Endothelial cell of umbilical vein (primary cell): ENCODE measurements around the gene FSTL4. TPM values are rescaled to one million over a fixed set of nuclear protein-coding genes. Genes with fewer than 3 reads are reported as not detected.

ENCODE experiments used
- BruUV-seq: library from RNA; stranded (reverse); fragments of 400-500 nt; replicated peaks from 2 replicates; lab custom pipeline; 2021; lab: Mats Ljungman, UMichigan
- CTCF ChIA-PET: fragments of 300-600, 350-600 bp; sonication (Branson Sonifier 250); formaldehyde crosslinking; loops from one replicate; lab custom pipeline; 2021; ENCODE audit warnings: antibody characterized with exemption, inconsistent platforms; lab: Charles Lee
- POLR2A ChIA-PET: fragments of 300-600, 350-600 bp; sonication (Branson Sonifier 250); formaldehyde crosslinking; loops from one replicate; lab custom pipeline; 2021; ENCODE audit warnings: antibody characterized with exemption, inconsistent platforms; lab: Charles Lee
- DNase-seq: peaks from one replicate; pipeline ENCODE4 v3.0.0-alpha.2; 2011; ENCODE audit warnings: low read depth, low spot score
- FAIRE-seq: peaks from 2 replicates; lab custom pipeline; 2011; peaks lifted over from hg19 to GRCh38; lab: Jason Lieb, UNC
- H2AFZ ChIP-seq: 2 replicates; pipeline ENCODE4 v1.6.0; 2012; ENCODE audit warnings: low read depth, low read length, control low read depth, inconsistent platforms
- H3K27ac ChIP-seq: 2 replicates; pipeline ENCODE4 v1.5.1; 2011; ENCODE audit warnings: low read depth, mild to moderate bottlenecking, control low read depth, low read length, moderate library complexity; ENCODE audit not compliant: insufficient read depth
- H3K27me3 ChIP-seq, 2 experiments: 2 replicates each; pipeline versions ENCODE4 v1.6.0 to v1.6.1; 2011; ENCODE audit warnings: low read length in 2 of 2, mixed read lengths in 1 of 2; ENCODE audit not compliant: control insufficient read depth in 2 of 2, insufficient read depth in 2 of 2
- H3K36me3 ChIP-seq, 2 experiments: 2 replicates in 1 of 2; 3 replicates in 1 of 2; pipeline ENCODE4 v1.5.1; 2011; ENCODE audit warnings: low read length in 2 of 2, mild to moderate bottlenecking in 1 of 2, moderate library complexity in 1 of 2; ENCODE audit not compliant: control insufficient read depth in 2 of 2, insufficient read depth in 2 of 2; ENCODE audit errors: extremely low read depth in 1 of 2
- H3K4me1 ChIP-seq: 3 replicates; pipeline ENCODE4 v1.5.1; 2011; ENCODE audit warnings: mild to moderate bottlenecking, low read length; ENCODE audit not compliant: control insufficient read depth, insufficient read depth; ENCODE audit errors: extremely low read depth
- H3K4me2 ChIP-seq: 2 replicates; pipeline ENCODE4 v1.6.1; 2011; ENCODE audit warnings: low read length, control low read depth, mixed read lengths; ENCODE audit not compliant: insufficient read depth
- H3K4me3 ChIP-seq, 3 experiments: fragments of 200-600 bp in 1 of 3; sonication (generic), shearing (Covaris generic) in 1 of 3; replicated peaks in 1 of 3; 2 replicates each; pipeline ENCODE4 v1.5.1; 2011 to 2016; ENCODE audit warnings: control low read depth in 3 of 3, low read length in 3 of 3, mild to moderate bottlenecking in 2 of 3, inconsistent platforms in 1 of 3, low read depth in 1 of 3, moderate library complexity in 1 of 3; ENCODE audit not compliant: insufficient read depth in 1 of 3
- H3K79me2 ChIP-seq: 2 replicates; pipeline ENCODE4 v1.6.0; 2012; ENCODE audit warnings: low read length, inconsistent platforms; ENCODE audit not compliant: control insufficient read depth, insufficient read depth
- H3K9ac ChIP-seq: replicated peaks from 2 replicates; pipeline ENCODE3; 2011; ENCODE audit warnings: low read length, control low read depth; ENCODE audit not compliant: insufficient read depth; ENCODE audit errors: extremely low read depth
- H3K9me1 ChIP-seq: replicated peaks from 3 replicates; pipeline ENCODE4 v1.6.0; 2011; ENCODE audit warnings: mild to moderate bottlenecking, low read length; ENCODE audit not compliant: control insufficient read depth, insufficient read depth; ENCODE audit errors: extremely low read depth
- H3K9me3 ChIP-seq: replicated peaks from 2 replicates; pipeline ENCODE4 v1.5.1; 2012; ENCODE audit warnings: low read length, inconsistent platforms; ENCODE audit not compliant: control insufficient read depth, insufficient read depth
- H4K20me1 ChIP-seq: replicated peaks from 2 replicates; pipeline ENCODE3; 2011; ENCODE audit warnings: mild to moderate bottlenecking, low read length; ENCODE audit not compliant: control insufficient read depth, insufficient read depth; ENCODE audit errors: extremely low read depth
- EZH2 ChIP-seq: IDR thresholded peaks from 2 replicates; pipeline ENCODE4 v1.6.1; 2012; ENCODE audit warnings: borderline replicate concordance, low read depth, mild to moderate bottlenecking, moderate library complexity, low read length, inconsistent platforms; ENCODE audit not compliant: severe bottlenecking
- FOS ChIP-seq: IDR thresholded peaks from 2 replicates; pipeline ENCODE4 v1.6.1; 2011; ENCODE audit warnings: mild to moderate bottlenecking, low read length, moderate library complexity, borderline replicate concordance; ENCODE audit not compliant: insufficient read depth
- GATA2 ChIP-seq: IDR thresholded peaks from 2 replicates; pipeline ENCODE4 v1.7.0; 2011; ENCODE audit warnings: low read depth, mild to moderate bottlenecking, moderate library complexity, mixed read lengths, low read length; ENCODE audit not compliant: insufficient read length, insufficient read depth
- JUN ChIP-seq: IDR thresholded peaks from 2 replicates; pipeline ENCODE4 v1.6.1; 2011; ENCODE audit warnings: borderline replicate concordance, low read depth; ENCODE audit not compliant: insufficient read length, insufficient read depth
- MAX ChIP-seq: IDR thresholded peaks from 2 replicates; pipeline ENCODE4 v1.6.1; 2011; ENCODE audit not compliant: insufficient read depth, insufficient read length
- MYC ChIP-seq: IDR thresholded peaks from one replicate; pipeline ENCODE4 v1.6.1; 2011; ENCODE audit warnings: mild to moderate bottlenecking, low read depth, low read length
- POLR2A ChIP-seq: IDR thresholded peaks from 2 replicates; pipeline ENCODE4 v1.6.1; 2012; ENCODE audit warnings: low read depth, mild to moderate bottlenecking, control low read depth, low read length
- POLR2AphosphoS5 ChIP-seq: IDR thresholded peaks from 2 replicates; pipeline ENCODE4 v1.6.1; 2012; ENCODE audit warnings: low read depth, mild to moderate bottlenecking, control low read depth, low read length, moderate library complexity; ENCODE audit not compliant: insufficient read depth
- dilution Hi-C: fragments of 300-500 bp; cut with MboI; formaldehyde crosslinking; loops from one replicate; pipeline ENCODE4 v1.15.0; 2019; ENCODE audit warnings: low sequenced_read_pairs; ENCODE audit not compliant: extremely low pct_ligation_motif_present
- intact Hi-C: fragments of 100-400 bp; cut with micrococcal nuclease; formaldehyde crosslinking; loops from one replicate; pipeline ENCODE4 v1.10.0; 2022
- polyA plus RNA-seq, 4 experiments: library from polyadenylated mRNA; depleted of rRNA in 3 of 4; stranded (reverse) in 3 of 4; unstranded in 1 of 4; fragments of >200 nt; gene quantifications; 2 replicates each; pipeline versions ENCODE4 v1.2.1 to v1.2.3, GENCODE V29; 2011 to 2012; ENCODE audit warnings: missing spikeins in 1 of 4
- total RNA-seq: library from RNA; stranded (reverse); gene quantifications from 2 replicates; pipeline ENCODE4 v1.2.3, GENCODE V29; 2021
- TF ChIP-seq, protein P1 (sequence below), 2 donors: IDR thresholded peaks; 1 replicate in 1 of 2; 2 replicates in 1 of 2; pipeline ENCODE4 v1.5.1; 2011; ENCODE audit warnings: low read length in 2 of 2, mild to moderate bottlenecking in 2 of 2, moderate library complexity in 2 of 2, control low read depth in 1 of 2, inconsistent platforms in 1 of 2, low read depth in 1 of 2; ENCODE audit not compliant: insufficient read depth in 1 of 2; ENCODE audit errors: extremely low read depth in 1 of 2

The FSTL4 gene
- total and polyA plus RNA-seq, 2 donors (not counting 3 experiments of a cell fraction or from before 2014, with no cell fraction given): 0.18 TPM; not detected in 1

DNA sequence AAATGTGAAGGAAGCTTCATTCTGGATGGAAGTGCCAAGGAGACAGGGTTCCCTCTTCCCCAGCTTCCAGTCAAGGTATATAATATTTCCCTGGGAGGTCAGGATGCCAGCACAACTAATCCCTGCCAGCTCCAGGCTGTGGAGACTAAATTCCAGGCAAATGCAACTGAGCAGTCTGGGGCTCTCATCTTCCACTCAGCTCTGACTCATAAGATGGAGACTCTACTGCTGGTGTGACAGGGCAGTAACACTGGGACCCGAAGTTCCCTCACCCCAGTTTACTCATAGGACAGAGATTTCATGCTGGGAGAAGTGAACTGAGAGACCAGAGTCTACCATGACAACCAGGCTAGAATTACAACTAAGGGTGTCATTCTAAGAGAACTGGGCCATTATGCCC, 235.4 kb downstream of the FSTL4 start:
- TF ChIP-seq EZH2: no peak
- Histone ChIP-seq H3K27me3 (peaks cover 0 to 4% of the 10 kb centered on the region in 2 experiments), H3K4me1 (no peaks in the 10 kb centered on the region), H3K27ac (no peak overlapping the region), H3K79me2 (no peaks in the 10 kb centered on the region), H3K4me3 (no peak overlapping the region), H3K4me2 (no peak overlapping the region), H3K9me1 (no peaks in the 10 kb centered on the region), H3K9me3 (no peaks in the 10 kb centered on the region), H2AFZ (no peak overlapping the region), H3K9ac (no peak overlapping the region), H4K20me1 (no peaks in the 10 kb centered on the region), H3K36me3 (no peaks in the 10 kb centered on the region)
- FAIRE-seq (no peak), DNase-seq (no peak)
- BruUV-seq: no TSS peak
- intact Hi-C loops (no loop called here), dilution Hi-C loops (no loop called here)
- POLR2A ChIA-PET: no interaction called here
- CTCF ChIA-PET: no interaction called here

DNA sequence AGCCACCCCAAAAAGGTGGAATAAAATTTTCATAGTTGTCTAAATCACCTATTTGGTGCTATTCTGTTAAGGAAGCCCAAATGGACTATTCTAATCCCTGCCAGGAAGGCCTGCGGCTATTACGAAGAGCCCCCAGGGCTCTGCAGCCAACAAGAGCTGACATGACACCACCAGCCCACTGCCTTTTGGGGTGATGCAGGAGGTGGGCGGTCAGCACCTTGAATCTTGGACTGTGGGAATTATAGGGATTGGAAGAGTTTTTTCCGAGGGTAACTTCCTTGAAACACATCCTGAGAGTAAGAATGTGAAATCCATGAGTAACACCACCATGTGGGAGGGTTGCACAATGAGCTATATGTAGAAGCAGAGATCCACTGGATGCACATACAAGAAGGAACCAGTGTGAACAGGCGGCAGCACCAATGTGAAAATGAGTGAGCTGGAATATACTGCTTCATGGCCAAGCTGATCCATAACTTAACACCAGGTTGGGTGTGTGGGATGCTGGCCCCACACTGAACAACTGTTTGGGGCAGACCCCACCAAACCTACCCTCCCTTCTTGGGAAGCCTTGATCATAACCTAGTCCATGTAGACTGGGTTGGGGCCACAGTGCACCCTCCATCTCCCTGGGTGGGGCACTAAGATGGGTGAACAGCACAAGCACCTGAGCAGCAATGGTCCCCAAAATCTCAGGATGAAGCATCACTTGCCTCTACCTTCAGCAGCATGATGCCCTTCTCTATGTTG, 239.0 kb downstream of the FSTL4 start:
- intact Hi-C loops: no loop called here
- ChIA-PET CTCF (no interaction called here), POLR2A (no interaction called here)
- Histone ChIP-seq H3K79me2 (no peaks in the 10 kb centered on the region), H3K4me1 (no peaks in the 10 kb centered on the region), H3K4me3 (no peak overlapping the region), H4K20me1 (no peaks in the 10 kb centered on the region), H3K36me3 (no peaks in the 10 kb centered on the region), H2AFZ (no peak overlapping the region), H3K27ac (no peak overlapping the region), H3K4me2 (no peak overlapping the region), H3K9me1 (no peaks in the 10 kb centered on the region), H3K27me3 (no peaks in the 10 kb centered on the region), H3K9me3 (no peaks in the 10 kb centered on the region), H3K9ac (no peak overlapping the region)
- DNase-seq (no peak), FAIRE-seq (no peak)
- TF ChIP-seq, protein P1, sequence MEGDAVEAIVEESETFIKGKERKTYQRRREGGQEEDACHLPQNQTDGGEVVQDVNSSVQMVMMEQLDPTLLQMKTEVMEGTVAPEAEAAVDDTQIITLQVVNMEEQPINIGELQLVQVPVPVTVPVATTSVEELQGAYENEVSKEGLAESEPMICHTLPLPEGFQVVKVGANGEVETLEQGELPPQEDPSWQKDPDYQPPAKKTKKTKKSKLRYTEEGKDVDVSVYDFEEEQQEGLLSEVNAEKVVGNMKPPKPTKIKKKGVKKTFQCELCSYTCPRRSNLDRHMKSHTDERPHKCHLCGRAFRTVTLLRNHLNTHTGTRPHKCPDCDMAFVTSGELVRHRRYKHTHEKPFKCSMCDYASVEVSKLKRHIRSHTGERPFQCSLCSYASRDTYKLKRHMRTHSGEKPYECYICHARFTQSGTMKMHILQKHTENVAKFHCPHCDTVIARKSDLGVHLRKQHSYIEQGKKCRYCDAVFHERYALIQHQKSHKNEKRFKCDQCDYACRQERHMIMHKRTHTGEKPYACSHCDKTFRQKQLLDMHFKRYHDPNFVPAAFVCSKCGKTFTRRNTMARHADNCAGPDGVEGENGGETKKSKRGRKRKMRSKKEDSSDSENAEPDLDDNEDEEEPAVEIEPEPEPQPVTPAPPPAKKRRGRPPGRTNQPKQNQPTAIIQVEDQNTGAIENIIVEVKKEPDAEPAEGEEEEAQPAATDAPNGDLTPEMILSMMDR (IDR thresholded peaks at IDR 0.05; ENCODE audit: extremely low read depth in 1 of 2, insufficient read depth in 1 of 2, low read depth in 1 of 2, low read length in 2 of 2): no peak
- no peak for TF ChIP-seq MYC
- TF ChIP-seq EZH2: no peak
- no peak for TF ChIP-seq GATA2
- TF ChIP-seq POLR2A: no peak
- no peak for TF ChIP-seq POLR2AphosphoS5
- TF ChIP-seq JUN: no peak
- no peak for TF ChIP-seq FOS
- TF ChIP-seq MAX: no peak
- dilution Hi-C loops: no loop called here
- no TSS peak for BruUV-seq
